ENCODE data around the gene SFRP5. TPM values are rescaled to one million over a fixed set of nuclear protein-coding genes. Genes with fewer than 3 reads are reported as not detected.

The SFRP5 gene
- total and polyA plus RNA-seq, 10 of the 15 experiments (the other 5 are each of a cell fraction or from before 2014, with no cell fraction given), result not detected

DNA sequence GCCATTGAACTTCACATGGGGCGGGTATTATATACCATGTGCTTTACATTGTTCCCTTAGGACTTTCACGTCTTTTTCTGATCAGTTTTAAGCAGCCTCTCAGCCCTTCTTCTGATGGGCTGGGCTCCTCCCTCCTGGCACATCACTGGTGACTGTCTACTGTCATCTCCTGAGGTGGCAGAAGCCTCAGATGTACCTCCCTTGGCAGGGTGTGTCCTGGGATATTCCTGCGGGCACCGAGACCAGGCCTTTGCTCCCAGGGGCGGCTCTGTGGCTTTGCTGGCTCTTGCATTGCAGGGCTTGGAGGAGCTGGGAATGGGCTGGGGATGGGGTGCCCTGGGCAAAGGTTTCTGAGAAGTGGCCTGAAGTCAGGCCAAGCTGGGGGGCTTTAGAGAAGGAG is 43.2 kb upstream of the SFRP5 start:
- no peaks in the 10 kb centered on the region for H3K36me3 ChIP-seq (ENCODE audit: control insufficient read depth in 2 of 2, insufficient read depth in 2 of 2, low read length in 1 of 2)
- no TSS peak for BruUV-seq (replicated peaks)
- DNase-seq (ENCODE audit: low read depth, low spot score) (no peak), ATAC-seq (no peak), FAIRE-seq (no peak)
- in situ Hi-C loops (cut with MboI), result no loop called here
- POLR2A ChIA-PET, result no interaction called here
- WGBS (ENCODE audit: insufficient coverage, insufficient replicate concordance, low lambda C conversion rate, missing lambda C conversion rate), result 49% methylated on average over 5 of the region's 5 CpGs
- intact Hi-C loops (cut with micrococcal nuclease; ENCODE audit: unreplicated experiment), result no loop called here
- no peak overlapping the region for H3K9ac ChIP-seq (ENCODE audit: control insufficient read depth, insufficient read depth, low read length)
- no peaks in the 10 kb centered on the region for H3K4me1 ChIP-seq (ENCODE audit: control insufficient read depth, insufficient read depth, low read length)
- SMC1A ChIA-PET (ENCODE audit: uncharacterized antibody, unreplicated experiment), result no interaction called here
- RAD21 ChIA-PET (ENCODE audit: unreplicated experiment), result no interaction called here
- no peak overlapping the region for H3K4me3 ChIP-seq
- no peaks in the 10 kb centered on the region for H4K20me1 ChIP-seq (ENCODE audit: control insufficient read depth, insufficient read depth)
- H3K27me3 ChIP-seq (replicated peaks in 1 of 2; ENCODE audit: control insufficient read depth in 2 of 2, insufficient read depth in 2 of 2, low read length in 1 of 2), result peaks cover 5% of the 10 kb centered on the region in 2 experiments
- no peak overlapping the region for H3K27ac ChIP-seq (ENCODE audit: control insufficient read depth, insufficient read depth)
- no peak overlapping the region for H3K4me2 ChIP-seq (ENCODE audit: control insufficient read depth, insufficient read depth)
- TF ChIP-seq NFIC (IDR thresholded peaks at IDR 0.05; ENCODE audit: low read depth, low read length), result no peak
- TF ChIP-seq TCF3 (IDR thresholded peaks at IDR 0.05; ENCODE audit: borderline replicate concordance, insufficient read depth, low read depth, low read length), result no peak
- no peak for TF ChIP-seq NFXL1 (IDR thresholded peaks at IDR 0.05; ENCODE audit: borderline replicate concordance)
- TF ChIP-seq IKZF2 (IDR thresholded peaks at IDR 0.05), result no peak
- TF ChIP-seq SMAD5 (IDR thresholded peaks at IDR 0.05; ENCODE audit: low read depth), result no peak
- no peak for TF ChIP-seq BCL11A (IDR thresholded peaks at IDR 0.05; ENCODE audit: low read depth, low read length)
- TF ChIP-seq, protein P1, sequence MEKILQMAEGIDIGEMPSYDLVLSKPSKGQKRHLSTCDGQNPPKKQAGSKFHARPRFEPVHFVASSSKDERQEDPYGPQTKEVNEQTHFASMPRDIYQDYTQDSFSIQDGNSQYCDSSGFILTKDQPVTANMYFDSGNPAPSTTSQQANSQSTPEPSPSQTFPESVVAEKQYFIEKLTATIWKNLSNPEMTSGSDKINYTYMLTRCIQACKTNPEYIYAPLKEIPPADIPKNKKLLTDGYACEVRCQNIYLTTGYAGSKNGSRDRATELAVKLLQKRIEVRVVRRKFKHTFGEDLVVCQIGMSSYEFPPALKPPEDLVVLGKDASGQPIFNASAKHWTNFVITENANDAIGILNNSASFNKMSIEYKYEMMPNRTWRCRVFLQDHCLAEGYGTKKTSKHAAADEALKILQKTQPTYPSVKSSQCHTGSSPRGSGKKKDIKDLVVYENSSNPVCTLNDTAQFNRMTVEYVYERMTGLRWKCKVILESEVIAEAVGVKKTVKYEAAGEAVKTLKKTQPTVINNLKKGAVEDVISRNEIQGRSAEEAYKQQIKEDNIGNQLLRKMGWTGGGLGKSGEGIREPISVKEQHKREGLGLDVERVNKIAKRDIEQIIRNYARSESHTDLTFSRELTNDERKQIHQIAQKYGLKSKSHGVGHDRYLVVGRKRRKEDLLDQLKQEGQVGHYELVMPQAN (conservative IDR thresholded peaks at IDR 0.05), result no peak
- CTCF ChIA-PET, result no interaction called here
- H3K79me2 ChIP-seq (ENCODE audit: control insufficient read depth, insufficient read depth, low read length), result no peaks in the 10 kb centered on the region
- H3K9me3 ChIP-seq (replicated peaks; ENCODE audit: control insufficient read depth, insufficient read depth, low read length), result no peaks in the 10 kb centered on the region
- H2AFZ ChIP-seq (ENCODE audit: control insufficient read depth, low read depth, low read length), result no peak overlapping the region

DNA sequence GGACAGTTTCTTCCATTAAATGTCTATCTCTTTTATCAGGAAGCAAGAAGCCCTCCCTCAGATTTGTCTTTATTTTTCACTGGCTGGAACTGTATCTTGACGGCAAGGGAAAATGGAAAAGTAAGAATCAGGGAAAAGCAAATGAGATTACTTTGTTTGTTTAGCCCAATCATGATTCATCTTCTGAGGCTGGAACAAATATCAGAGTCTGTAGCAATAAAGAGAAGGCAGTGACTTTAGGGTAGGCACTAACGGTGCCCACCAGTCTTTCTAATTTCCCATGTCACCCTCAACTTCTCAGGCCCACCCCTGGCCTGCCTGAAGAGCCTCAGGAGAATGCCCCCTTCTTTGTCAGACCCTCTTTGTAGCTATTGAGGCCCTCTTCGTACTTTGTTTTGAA is 41.5 kb upstream of the SFRP5 start:
- BruUV-seq (replicated peaks), result no TSS peak
- Histone ChIP-seq H3K4me3 (no peak overlapping the region), H3K79me2 (ENCODE audit: control insufficient read depth, insufficient read depth, low read length) (no peaks in the 10 kb centered on the region), H4K20me1 (ENCODE audit: control insufficient read depth, insufficient read depth) (no peaks in the 10 kb centered on the region), H2AFZ (ENCODE audit: control insufficient read depth, low read depth, low read length) (no peak overlapping the region), H3K36me3 (ENCODE audit: control insufficient read depth in 2 of 2, insufficient read depth in 2 of 2, low read length in 1 of 2) (no peaks in the 10 kb centered on the region), H3K4me2 (ENCODE audit: control insufficient read depth, insufficient read depth) (no peak overlapping the region), H3K27me3 (replicated peaks in 1 of 2; ENCODE audit: control insufficient read depth in 2 of 2, insufficient read depth in 2 of 2, low read length in 1 of 2) (peaks cover 4 to 5% of the 10 kb centered on the region in 2 experiments), H3K9ac (ENCODE audit: control insufficient read depth, insufficient read depth, low read length) (no peak overlapping the region), H3K4me1 (ENCODE audit: control insufficient read depth, insufficient read depth, low read length) (no peaks in the 10 kb centered on the region), H3K9me3 (replicated peaks; ENCODE audit: control insufficient read depth, insufficient read depth, low read length) (no peaks in the 10 kb centered on the region), H3K27ac (ENCODE audit: control insufficient read depth, insufficient read depth) (no peak overlapping the region)
- ATAC-seq (no peak), FAIRE-seq (no peak), DNase-seq (ENCODE audit: low read depth, low spot score) (no peak)
- SMC1A ChIA-PET (ENCODE audit: uncharacterized antibody, unreplicated experiment), result no interaction called here
- 21% methylated on average over 3 of the region's 3 CpGs for WGBS (ENCODE audit: insufficient coverage, insufficient replicate concordance, low lambda C conversion rate, missing lambda C conversion rate)
- intact Hi-C loops (cut with micrococcal nuclease; ENCODE audit: unreplicated experiment) (no loop called here), in situ Hi-C loops (cut with MboI) (no loop called here)
- RAD21 ChIA-PET (ENCODE audit: unreplicated experiment), result no interaction called here
- POLR2A ChIA-PET, result no interaction called here
- CTCF ChIA-PET, result no interaction called here
- TF ChIP-seq STAT3 (IDR thresholded peaks at IDR 0.05; ENCODE audit: low read depth, low read length), result no peak
